ENCODE data around the gene PKM.

DNA sequence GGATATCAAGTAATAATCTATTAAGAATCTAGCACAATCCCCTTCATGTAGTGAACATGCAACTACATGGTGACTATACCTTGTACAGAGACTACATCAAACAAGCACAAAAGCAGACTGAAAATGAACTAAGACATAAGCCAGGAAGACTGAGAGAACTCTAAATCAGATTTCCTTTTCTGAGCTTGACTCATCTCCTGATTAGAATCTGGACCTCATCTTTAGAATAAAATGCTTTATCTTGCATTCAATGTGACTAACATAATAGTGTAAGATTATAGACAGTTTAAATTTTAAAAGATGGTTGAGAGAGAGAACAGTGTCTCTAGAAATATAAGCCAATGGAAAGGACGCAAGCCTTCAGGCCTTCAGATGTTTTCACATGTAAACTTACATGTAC, 17.5 kb upstream of the PKM start:
- TF ChIP-seq, protein P1, sequence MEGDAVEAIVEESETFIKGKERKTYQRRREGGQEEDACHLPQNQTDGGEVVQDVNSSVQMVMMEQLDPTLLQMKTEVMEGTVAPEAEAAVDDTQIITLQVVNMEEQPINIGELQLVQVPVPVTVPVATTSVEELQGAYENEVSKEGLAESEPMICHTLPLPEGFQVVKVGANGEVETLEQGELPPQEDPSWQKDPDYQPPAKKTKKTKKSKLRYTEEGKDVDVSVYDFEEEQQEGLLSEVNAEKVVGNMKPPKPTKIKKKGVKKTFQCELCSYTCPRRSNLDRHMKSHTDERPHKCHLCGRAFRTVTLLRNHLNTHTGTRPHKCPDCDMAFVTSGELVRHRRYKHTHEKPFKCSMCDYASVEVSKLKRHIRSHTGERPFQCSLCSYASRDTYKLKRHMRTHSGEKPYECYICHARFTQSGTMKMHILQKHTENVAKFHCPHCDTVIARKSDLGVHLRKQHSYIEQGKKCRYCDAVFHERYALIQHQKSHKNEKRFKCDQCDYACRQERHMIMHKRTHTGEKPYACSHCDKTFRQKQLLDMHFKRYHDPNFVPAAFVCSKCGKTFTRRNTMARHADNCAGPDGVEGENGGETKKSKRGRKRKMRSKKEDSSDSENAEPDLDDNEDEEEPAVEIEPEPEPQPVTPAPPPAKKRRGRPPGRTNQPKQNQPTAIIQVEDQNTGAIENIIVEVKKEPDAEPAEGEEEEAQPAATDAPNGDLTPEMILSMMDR (IDR thresholded peaks at IDR 0.05; ENCODE audit: low read length): no peak
- TF ChIP-seq EZH2 (optimal IDR thresholded peaks at IDR 0.05; ENCODE audit: low read depth, low read length) (no peak), EZH2phosphoT487 (IDR thresholded peaks at IDR 0.05; ENCODE audit: low read length) (no peak)

All from MM.1S (cell line).